GM12878 (cell line): ENCODE results near the gene RAP1GAP. TPM values are rescaled to one million over a fixed set of nuclear protein-coding genes. Genes with fewer than 3 reads are reported as not detected.

Experiments
- ATAC-seq: fragments of 200-7000 bp; cut with Tn5 transposase; 3 replicates; pipeline ENCODE4 v1.9.1; 2020; ENCODE audit warnings: mild to moderate bottlenecking, moderate library complexity
- BruUV-seq: library from RNA; stranded (reverse); fragments of 400-500 nt; replicated peaks from 2 replicates; lab custom pipeline; 2021; lab: Mats Ljungman, UMichigan
- CTCF ChIA-PET: fragments of 300-600 bp; sonication (Branson Sonifier 250); formaldehyde crosslinking; extraction: SDS; loops from one replicate; lab custom pipeline; 2021; ENCODE audit warnings: inconsistent platforms; lab: Yijun Ruan, JAX
- POLR2A ChIA-PET: fragments of 350-600 bp; formaldehyde crosslinking; extraction: SDS; loops from one replicate; lab custom pipeline; 2021; ENCODE audit warnings: inconsistent platforms; lab: Charles Lee
- RAD21 ChIA-PET: fragments of 300-600 bp; sonication (Branson Sonifier 250); formaldehyde crosslinking; loops from one replicate; lab custom pipeline; 2023; ENCODE audit warnings: antibody characterized with exemption; ENCODE audit not compliant: unreplicated experiment; lab: Charles Lee
- SMC1A ChIA-PET: fragments of 300-600 bp; sonication (Branson Sonifier 250); formaldehyde crosslinking; loops from one replicate; lab custom pipeline; 2023; ENCODE audit not compliant: unreplicated experiment, uncharacterized antibody; lab: Charles Lee
- DNase-seq: peaks from one replicate; pipeline ENCODE4 v3.0.0-alpha.2; 2011; ENCODE audit warnings: low read depth, low spot score
- FAIRE-seq: peaks from 3 replicates; lab custom pipeline; 2011; peaks lifted over from hg19 to GRCh38; lab: Jason Lieb, UNC
- H2AFZ ChIP-seq: 2 replicates; pipeline ENCODE4 v1.6.0; 2011; ENCODE audit warnings: low read depth, low read length, control low read depth; ENCODE audit not compliant: control insufficient read depth
- H3K27ac ChIP-seq: 2 replicates; pipeline ENCODE4 v1.5.1; 2011; ENCODE audit warnings: control low read depth; ENCODE audit not compliant: control insufficient read depth, insufficient read depth
- H3K27me3 ChIP-seq, 2 experiments: replicated peaks in 1 of 2; 2 replicates each; pipeline versions ENCODE4 v1.6.0 to v1.6.1; 2011; ENCODE audit warnings: low read length in 1 of 2; ENCODE audit not compliant: control insufficient read depth in 2 of 2, insufficient read depth in 2 of 2
- H3K36me3 ChIP-seq, 2 experiments: 2 replicates each; pipeline ENCODE4 v1.5.1; 2011; ENCODE audit warnings: low read length in 1 of 2; ENCODE audit not compliant: control insufficient read depth in 2 of 2, insufficient read depth in 2 of 2
- H3K4me1 ChIP-seq: 2 replicates; pipeline ENCODE4 v1.6.1; 2011; ENCODE audit warnings: mild to moderate bottlenecking, low read length, moderate library complexity, mixed read lengths; ENCODE audit not compliant: control insufficient read depth, insufficient read depth
- H3K4me2 ChIP-seq: 2 replicates; pipeline ENCODE4 v1.6.0; 2011; ENCODE audit warnings: control low read depth; ENCODE audit not compliant: control insufficient read depth, insufficient read depth
- H3K4me3 ChIP-seq: fragments of 200-600 bp; sonication (generic); 2 replicates; pipeline ENCODE4 v1.5.1; 2016
- H3K79me2 ChIP-seq: 2 replicates; pipeline ENCODE4 v1.6.0; 2011; ENCODE audit warnings: low read length; ENCODE audit not compliant: control insufficient read depth, insufficient read depth
- H3K9ac ChIP-seq: 2 replicates; pipeline ENCODE4 v1.8.0; 2011; ENCODE audit warnings: low read length, control low read depth, mixed read lengths; ENCODE audit not compliant: control insufficient read depth, insufficient read depth
- H3K9me3 ChIP-seq: replicated peaks from 3 replicates; pipeline ENCODE4 v1.5.1; 2011; ENCODE audit warnings: mild to moderate bottlenecking, low read length; ENCODE audit not compliant: control insufficient read depth, insufficient read depth
- H4K20me1 ChIP-seq: 2 replicates; pipeline ENCODE4 v1.6.0; 2011; ENCODE audit not compliant: control insufficient read depth, insufficient read depth
- DPF2 ChIP-seq: fragments of 450-650 bp; IDR thresholded peaks from 2 replicates; pipeline ENCODE4 v1.6.1; 2017; ENCODE audit warnings: mild to moderate bottlenecking
- HDGF ChIP-seq: fragments of 450-650 bp; IDR thresholded peaks from 2 replicates; pipeline ENCODE4 v1.6.1; 2016; ENCODE audit warnings: antibody characterized with exemption
- KDM1A ChIP-seq: fragments of 200-600 bp; sonication (generic); IDR thresholded peaks from 2 replicates; pipeline ENCODE4 v1.6.1; 2016; ENCODE audit warnings: borderline replicate concordance
- PAX5 ChIP-seq: IDR thresholded peaks from 2 replicates; pipeline ENCODE4 v1.6.1; 2011; ENCODE audit warnings: low read depth, low read length, borderline replicate concordance
- SIX5 ChIP-seq: IDR thresholded peaks from 2 replicates; pipeline ENCODE4 v1.6.1; 2011; ENCODE audit warnings: mild to moderate bottlenecking, low read depth, low read length, moderate library complexity; ENCODE audit not compliant: severe bottlenecking
- ZBTB11 ChIP-seq: fragments of 450-650 bp; formaldehyde crosslinking; IDR thresholded peaks from 2 replicates; pipeline ENCODE4 v1.5.0; 2022; ENCODE audit warnings: mild to moderate bottlenecking, missing genetic modification characterization
- WGBS: methylation state at CpG from one replicate; pipeline ENCODE4 v1.1.6; 2016; ENCODE audit warnings: low lambda C conversion rate; ENCODE audit not compliant: insufficient replicate concordance, insufficient coverage; ENCODE audit errors: missing lambda C conversion rate; 5-methylcytosine and 5-hydroxymethylcytosine counted together
- in situ Hi-C: fragments of 300-500 bp; cut with MboI; formaldehyde crosslinking; loops from 9 replicates; pipeline ENCODE4 v1.14.3; 2018; ENCODE audit warnings: mixed read lengths
- intact Hi-C: fragments of 100-400 bp; cut with micrococcal nuclease; formaldehyde crosslinking; loops from one replicate; pipeline ENCODE4 v1.14.2; 2022; ENCODE audit not compliant: unreplicated experiment
- polyA plus RNA-seq, 11 experiments: library from polyadenylated mRNA; depleted of rRNA in 4 of 11; unstranded in 6 of 11; stranded (reverse) in 5 of 11; fragments of >200 nt; fragmentation: Nextera tagmentation in 4 of 11; fragmentation: Illumina TruSeq in 1 of 11; extraction: Ambion mirVana in 4 of 11; extraction: Trizol in 1 of 11; gene quantifications; 1 replicate in 1 of 11; 2 replicates in 10 of 11; pipeline versions ENCODE4 v1.2.1 to v1.2.3, GENCODE V29; 2011 to 2016; ENCODE audit warnings: inconsistent platforms in 2 of 11, missing spikeins in 2 of 11, low read depth in 1 of 11
- total RNA-seq, 4 experiments: library from RNA; depleted of rRNA in 3 of 4; stranded (reverse); fragments of >200 nt in 3 of 4; fragmentation: Illumina TruSeq in 1 of 4; extraction: Trizol in 1 of 4; gene quantifications; 2 replicates each; pipeline versions ENCODE4 v1.2.1 to v1.2.3, GENCODE V29; 2013 to 2021
- TF ChIP-seq, protein P1 (sequence below): fragments of 450-650 bp; IDR thresholded peaks from 2 replicates; pipeline ENCODE4 v1.6.1; 2017; ENCODE audit warnings: mild to moderate bottlenecking, low read depth, inconsistent platforms; ENCODE audit not compliant: poor library complexity, severe bottlenecking

RAP1GAP gene
- total and polyA plus RNA-seq, 10 of the 15 experiments (the other 5 are each of a cell fraction or from before 2014, with no cell fraction given), result 0.04 to 0.96 (median 0.09) TPM; not detected in 3

DNA sequence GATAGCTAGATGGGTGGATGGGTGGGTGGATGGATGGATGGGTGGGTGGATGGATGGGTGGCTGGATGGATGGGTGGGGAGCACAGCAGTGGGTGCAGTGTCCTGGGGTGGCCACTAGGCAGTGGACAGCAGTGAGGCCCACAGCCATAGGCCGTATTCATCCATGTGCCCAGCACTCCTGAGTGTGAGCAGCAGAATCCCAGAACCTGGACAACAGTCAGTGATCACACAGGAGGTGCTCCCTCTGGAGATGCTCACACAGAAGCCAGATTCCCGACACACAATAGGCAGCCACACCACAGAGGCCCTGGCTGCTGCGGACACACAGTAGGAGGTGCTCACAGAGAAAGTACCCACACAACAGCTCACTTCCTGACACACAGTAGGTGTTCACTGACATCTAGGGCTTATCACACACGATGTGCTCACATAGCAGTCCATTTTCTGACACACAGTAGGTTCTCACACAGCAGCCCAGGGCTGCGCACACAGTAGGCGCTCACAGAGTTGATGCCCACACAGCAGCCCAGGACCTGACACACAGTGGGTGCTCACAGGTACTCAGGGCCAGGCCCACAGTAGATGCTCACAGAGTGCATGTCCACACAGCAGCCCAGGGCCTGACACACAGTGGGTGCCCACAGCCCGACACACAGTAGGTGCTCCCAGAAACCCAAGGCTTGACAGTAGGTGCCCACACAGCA, 64.0 kb downstream of the RAP1GAP start:
- RAD21 ChIA-PET, result no interaction called here
- SMC1A ChIA-PET, result no interaction called here
- TF ChIP-seq SIX5, result no peak
- peak; percentile 72; the same call in 1 of the 2 replicates for TF ChIP-seq DPF2
- TF ChIP-seq, all 136 proteins: peak for 1
- ChIA-PET CTCF (no interaction called here), POLR2A (no interaction called here)
- no peak overlapping the region for H3K4me3 ChIP-seq
- H3K79me2 ChIP-seq, result no peaks in the 10 kb centered on the region
- DNase-seq, result no peak
- ATAC-seq, result no peak
- no peak overlapping the region for H3K4me2 ChIP-seq
- no peaks in the 10 kb centered on the region for H4K20me1 ChIP-seq
- no peak overlapping the region for H3K27ac ChIP-seq
- H3K9me3 ChIP-seq, result no peaks in the 10 kb centered on the region
- no peak overlapping the region for H3K9ac ChIP-seq
- H2AFZ ChIP-seq, result no peak overlapping the region
- no peaks in the 10 kb centered on the region; a peak in 1 of 4 replicates for H3K27me3 ChIP-seq
- in situ Hi-C loops, result no loop called here
- H3K36me3 ChIP-seq, result no peaks in the 10 kb centered on the region
- BruUV-seq, result no TSS peak
- WGBS, result 39% methylated on average over 7 of the region's 7 CpGs
- intact Hi-C loops, result no loop called here
- H3K4me1 ChIP-seq, result no peaks in the 10 kb centered on the region
- FAIRE-seq, result no peak

DNA sequence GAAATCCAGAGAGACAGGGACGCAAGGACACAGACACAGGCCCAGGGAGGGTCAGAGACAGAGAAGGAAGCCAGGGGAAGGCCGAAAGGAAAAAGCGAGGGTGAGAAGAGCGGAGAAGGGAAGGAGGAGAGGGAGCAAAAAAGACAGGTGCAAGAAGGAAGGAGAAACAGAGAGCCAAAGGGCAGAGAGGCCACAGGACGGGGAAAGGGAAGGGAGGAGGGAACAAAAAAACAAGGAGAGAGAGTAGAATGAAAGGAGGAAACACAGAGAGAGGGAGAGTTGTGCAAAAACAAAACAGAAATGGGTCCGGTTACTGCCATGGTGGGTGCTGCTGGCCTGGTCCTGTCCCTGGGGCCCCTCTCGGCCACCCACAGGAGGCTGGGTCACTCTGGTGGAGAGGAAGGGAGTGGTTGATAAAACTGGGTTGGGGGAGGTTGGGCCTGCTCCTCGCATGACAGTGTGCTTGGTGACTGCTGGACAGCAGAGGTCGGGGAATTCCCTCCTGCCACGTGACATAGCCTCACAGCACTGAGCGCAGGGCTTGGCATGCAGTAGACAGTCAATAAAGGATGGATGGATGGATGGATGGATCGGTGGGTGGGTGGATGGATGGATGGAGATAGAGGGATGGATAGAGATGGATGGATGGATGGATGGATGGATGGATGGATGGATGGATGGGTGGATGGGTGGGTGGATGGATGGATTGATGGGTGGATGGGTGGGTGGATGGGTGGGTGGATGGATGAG, 64.8 kb downstream of the RAP1GAP start:
- no peaks in the 10 kb centered on the region for H3K4me1 ChIP-seq
- no peaks in the 10 kb centered on the region for H3K9me3 ChIP-seq
- intact Hi-C loops (no loop called here), in situ Hi-C loops (no loop called here)
- no peak overlapping the region for H3K4me2 ChIP-seq
- H3K9ac ChIP-seq, result no peak overlapping the region
- no peaks in the 10 kb centered on the region for H3K79me2 ChIP-seq
- ChIA-PET CTCF (no interaction called here), POLR2A (no interaction called here), SMC1A (no interaction called here), RAD21 (no interaction called here)
- no peak for FAIRE-seq
- no TSS peak for BruUV-seq
- 28% methylated on average over 11 of the region's 12 CpGs for WGBS
- ATAC-seq, result no peak
- H3K4me3 ChIP-seq, result no peak overlapping the region
- DNase-seq, result no peak
- no peaks in the 10 kb centered on the region for H4K20me1 ChIP-seq
- H3K27me3 ChIP-seq, result no peaks in the 10 kb centered on the region; a peak in 1 of 4 replicates
- no peak overlapping the region for H2AFZ ChIP-seq
- H3K27ac ChIP-seq, result no peak overlapping the region
- no peaks in the 10 kb centered on the region for H3K36me3 ChIP-seq
- TF ChIP-seq HDGF, result no peak
- no peak for TF ChIP-seq ZBTB11 (CRISPR knock-in tag)
- TF ChIP-seq, protein P1, sequence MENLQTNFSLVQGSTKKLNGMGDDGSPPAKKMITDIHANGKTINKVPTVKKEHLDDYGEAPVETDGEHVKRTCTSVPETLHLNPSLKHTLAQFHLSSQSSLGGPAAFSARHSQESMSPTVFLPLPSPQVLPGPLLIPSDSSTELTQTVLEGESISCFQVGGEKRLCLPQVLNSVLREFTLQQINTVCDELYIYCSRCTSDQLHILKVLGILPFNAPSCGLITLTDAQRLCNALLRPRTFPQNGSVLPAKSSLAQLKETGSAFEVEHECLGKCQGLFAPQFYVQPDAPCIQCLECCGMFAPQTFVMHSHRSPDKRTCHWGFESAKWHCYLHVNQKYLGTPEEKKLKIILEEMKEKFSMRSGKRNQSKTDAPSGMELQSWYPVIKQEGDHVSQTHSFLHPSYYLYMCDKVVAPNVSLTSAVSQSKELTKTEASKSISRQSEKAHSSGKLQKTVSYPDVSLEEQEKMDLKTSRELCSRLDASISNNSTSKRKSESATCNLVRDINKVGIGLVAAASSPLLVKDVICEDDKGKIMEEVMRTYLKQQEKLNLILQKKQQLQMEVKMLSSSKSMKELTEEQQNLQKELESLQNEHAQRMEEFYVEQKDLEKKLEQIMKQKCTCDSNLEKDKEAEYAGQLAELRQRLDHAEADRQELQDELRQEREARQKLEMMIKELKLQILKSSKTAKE, result no peak
- no peak for TF ChIP-seq PAX5
- no peak for TF ChIP-seq KDM1A
